EH (cell line): ENCODE results near the gene NKAIN2.

Source experiments
- DNase-seq: peaks from one replicate; pipeline ENCODE4 v3.0.0-alpha.2; 2015; ENCODE audit warnings: low read depth

The NKAIN2 gene

DNA sequence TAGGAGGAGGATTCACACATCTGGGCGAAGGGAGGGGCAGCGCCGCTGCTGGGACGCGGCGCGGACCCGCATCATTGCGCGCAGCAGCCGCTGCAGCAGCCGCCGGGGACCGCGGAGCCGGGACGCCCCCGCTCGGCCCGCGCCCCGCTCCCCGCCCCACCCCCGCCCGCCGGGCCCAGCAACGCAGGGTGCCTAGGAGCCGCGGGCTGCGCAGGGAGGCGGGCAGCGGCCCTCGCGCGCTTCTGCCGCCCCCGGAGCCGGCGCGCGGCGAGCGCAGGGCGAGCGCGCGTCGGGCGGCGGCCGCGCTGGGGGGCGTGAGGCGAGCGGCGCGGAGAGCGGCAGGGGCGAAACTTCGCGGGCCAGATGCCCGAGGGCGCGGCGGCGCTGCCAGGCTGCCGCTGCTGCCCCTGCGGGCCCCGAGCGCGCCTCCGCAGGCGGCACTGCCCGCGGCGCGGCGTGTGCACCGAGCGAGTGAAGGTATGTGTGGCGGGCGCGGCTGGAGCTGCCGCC lies at the start of gene NKAIN2:
TSS of gene NKAIN2 (plus strand) at position 362 of the 510 bp plus-strand sequence.
- no peak for DNase-seq

- DNase-seq: no peak
Measured at GRCh38 chr6:123759472-123759871, 44.2 kb upstream of the NKAIN2 start.

- DNase-seq: no peak
Measured at GRCh38 chr6:123763904-123764303, 39.8 kb upstream of the NKAIN2 start.

- no peak for DNase-seq
Measured at GRCh38 chr6:123764722-123765121, 38.9 kb upstream of the NKAIN2 start.

DNA sequence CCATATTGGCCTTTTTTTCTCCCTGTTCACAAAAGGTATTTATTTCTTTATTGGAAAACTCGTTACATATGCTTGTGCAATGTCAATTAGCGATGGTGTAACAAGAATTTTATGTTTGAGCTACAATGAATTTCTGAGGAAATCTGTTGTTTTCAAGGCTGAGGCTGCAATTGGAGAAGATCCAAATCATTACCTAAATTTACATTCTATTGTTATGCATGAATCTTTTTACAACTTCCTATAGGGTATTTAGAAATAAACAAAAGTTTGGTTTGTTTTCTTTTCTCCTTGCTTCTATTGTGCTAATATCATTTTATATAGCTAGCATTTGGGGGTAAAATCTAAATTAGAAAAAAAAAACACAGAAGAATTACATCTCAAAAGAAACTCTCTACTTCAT lies 34.7 kb upstream of the NKAIN2 start:
- DNase-seq: no peak

DNA sequence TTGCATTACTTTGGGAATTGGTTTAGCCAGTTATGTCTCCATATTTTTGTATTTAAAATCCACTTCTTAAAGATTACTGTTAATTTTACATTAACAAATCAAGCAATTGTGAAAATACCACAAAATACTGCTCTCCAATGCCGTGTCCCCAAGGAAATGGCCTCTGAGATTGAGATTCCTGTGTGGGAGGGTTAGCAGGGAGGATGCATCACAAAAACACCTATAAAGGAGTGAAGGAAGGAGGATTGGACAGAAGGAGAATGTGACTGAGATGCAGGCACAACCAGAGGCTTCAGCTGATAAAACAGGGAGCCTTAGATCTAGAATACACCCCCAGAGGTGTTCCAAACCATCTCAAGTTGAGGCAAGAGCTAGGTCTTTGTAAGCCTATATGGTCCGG lies 34.2 kb upstream of the NKAIN2 start:
- no peak for DNase-seq

DNA sequence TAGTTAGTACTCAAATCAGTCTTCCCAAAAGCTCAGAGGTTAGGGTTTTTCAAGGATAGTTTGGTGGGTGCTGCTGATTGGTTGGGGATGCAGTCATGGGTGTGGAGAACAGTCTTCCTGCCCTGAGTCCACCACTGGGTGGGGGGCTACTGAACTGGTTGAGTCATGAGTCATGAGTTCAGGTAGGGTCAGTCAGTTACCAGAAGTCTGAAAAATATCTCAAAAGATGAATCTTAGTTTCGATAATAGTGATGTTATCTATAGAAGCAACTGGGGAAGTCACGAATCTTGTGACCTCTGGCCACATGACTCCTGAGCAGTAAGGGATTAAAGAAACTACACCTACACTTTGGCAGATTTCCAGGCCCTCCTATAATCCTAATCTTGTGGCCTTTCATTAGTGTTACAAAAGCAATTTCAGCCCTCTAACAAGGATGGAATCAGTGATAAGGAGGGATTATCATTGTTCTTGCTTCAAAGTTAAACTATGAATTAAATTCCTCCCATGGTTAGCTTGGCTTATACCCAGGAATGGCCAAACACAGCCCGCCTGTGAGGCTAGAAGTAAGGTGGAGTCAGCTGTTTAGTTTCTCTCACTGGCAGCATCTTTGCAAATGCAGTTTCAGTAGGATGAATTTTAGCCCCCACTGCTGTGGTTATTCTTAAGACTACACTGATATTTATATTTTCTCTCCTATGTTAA lies 33.3 kb upstream of the NKAIN2 start:
- no peak for DNase-seq

DNA sequence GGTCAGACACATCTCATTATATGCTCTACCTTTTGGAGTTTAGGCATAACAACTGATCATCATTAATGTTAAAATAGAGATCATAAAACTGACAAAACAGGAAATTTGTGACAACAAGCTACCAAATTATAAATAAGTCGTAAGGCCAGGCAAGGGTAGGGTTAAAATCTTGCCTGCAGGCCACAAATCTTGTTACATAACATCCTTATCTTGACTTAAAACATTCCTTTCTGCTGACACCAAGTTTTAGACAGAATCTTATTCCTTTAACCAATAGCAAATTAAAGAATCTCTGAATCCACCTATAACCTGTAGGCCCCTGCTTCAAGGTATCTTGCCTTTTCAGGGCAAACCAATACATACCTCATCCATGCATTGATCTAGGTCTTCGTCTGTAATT lies 32.5 kb upstream of the NKAIN2 start:
- no peak for DNase-seq

DNA sequence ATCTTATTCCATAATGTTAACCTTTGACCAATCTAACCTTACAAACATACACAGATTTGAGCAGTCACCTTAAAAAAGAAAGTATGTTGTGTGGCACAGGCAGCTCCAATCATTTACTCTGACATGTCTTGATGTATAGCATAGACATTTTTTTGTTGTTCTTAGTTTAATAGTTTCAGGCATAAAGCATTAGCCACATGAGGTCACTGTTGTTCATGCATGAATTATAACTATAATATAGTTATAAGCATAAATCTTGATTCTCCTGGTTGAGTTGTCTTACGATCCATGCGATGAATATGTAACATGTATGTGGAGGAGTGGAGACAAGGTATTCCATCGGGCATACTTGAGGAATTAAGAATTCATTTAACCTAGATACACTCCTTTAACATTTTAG lies 26.1 kb upstream of the NKAIN2 start:
- no peak for DNase-seq

- DNase-seq: no peak
Measured at GRCh38 chr6:123780021-123780420, 23.6 kb upstream of the NKAIN2 start.

DNA sequence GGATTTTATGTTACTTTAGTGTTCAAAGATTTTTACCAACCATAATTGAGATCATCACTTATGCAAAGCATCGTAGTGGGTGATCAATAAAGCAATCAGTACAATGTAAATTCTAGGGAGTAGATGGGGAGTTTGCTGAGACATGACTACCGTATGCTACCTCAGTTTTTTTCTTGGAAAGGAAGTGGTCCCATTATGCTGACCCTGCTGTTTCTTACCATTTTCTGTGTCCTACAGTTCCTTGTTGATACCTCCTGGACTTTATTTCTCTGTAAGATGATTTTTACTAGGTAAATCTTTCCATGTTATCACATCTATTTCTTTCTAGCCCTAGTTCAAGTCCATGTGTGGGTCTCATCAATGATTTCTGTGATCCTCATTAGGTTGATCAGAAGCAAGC lies 19.3 kb upstream of the NKAIN2 start:
- DNase-seq: no peak

DNA sequence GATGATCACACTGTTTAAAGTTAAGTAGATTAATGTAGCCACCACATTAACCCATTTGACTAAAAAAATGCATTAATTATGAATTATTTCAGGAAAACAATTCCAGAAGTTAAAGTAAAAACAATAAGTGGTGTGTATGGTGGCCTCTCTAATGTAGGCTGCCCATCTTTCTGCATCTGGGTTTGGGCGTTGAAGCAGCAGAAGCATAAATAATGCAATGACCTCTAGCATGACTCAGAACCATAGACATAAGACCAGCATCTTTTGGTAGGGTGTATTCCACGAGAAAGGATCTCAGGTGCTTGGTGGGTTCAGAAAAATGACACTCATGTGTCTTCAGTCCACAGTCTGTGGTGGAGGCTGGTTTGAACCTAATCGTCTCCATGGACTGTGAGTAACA lies 18.6 kb upstream of the NKAIN2 start:
- DNase-seq: no peak

DNA sequence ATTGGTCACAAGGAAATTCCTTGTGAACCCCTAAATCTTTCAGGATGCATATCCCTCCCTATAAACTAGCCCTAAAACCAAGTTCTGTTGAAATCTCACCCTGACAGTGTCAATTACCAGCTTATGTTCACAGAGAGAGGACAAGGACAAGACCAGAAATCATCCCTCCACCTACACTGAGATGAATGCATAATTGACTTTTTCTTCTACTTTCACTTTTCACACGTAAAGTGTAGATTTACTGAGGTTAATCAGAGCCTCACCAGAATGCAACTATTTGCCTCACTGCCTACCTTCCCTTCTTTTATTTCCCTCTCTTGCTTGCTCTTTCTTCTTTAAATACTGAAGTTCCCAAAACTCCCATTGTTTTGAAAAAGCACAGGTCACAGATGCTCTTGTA lies 15.3 kb upstream of the NKAIN2 start:
- DNase-seq: no peak

DNA sequence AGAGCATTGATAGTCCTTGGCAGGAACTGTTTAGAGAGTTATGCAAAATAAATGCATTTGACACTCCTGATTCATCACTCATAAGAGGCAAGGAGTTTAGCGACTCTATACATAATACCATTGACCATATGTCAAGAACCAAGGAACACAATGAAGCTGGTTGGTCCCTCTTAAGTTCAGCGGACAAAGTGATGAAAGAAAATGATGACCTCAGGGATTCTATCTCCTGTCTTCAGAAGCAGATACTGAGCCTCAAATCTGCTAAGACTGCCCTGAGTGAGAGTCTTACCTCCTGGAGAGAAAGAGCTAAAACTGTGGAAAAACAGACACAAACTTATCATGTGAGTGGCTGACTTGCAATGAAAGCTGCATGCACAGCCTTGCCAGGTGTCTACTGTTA lies 9.5 kb upstream of the NKAIN2 start:
- no peak for DNase-seq

- no peak for DNase-seq
Measured at GRCh38 chr6:123794799-123795198, 8.9 kb upstream of the NKAIN2 start.

GRCh38 chr6:123801067-123801466 lies 2.6 kb upstream of the NKAIN2 start:
- no peak for DNase-seq

DNA sequence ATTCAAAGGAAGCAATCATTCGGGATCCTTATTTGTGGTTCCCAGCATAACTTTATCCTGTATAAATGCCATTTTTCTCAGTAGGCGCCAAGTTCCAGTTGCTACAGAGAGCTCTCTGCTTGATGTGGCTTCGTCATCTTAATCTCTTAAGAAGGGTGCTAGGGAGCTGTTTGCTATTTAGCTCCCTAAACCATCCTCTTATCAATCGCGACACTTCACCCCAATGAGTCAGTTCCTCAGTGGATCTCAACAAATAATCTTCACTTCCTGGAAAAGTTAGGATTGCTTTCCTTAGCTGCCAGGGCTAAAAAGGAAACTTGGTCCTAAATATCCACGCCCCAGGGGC lies 1.3 kb upstream of the NKAIN2 start:
- no peak for DNase-seq

DNA sequence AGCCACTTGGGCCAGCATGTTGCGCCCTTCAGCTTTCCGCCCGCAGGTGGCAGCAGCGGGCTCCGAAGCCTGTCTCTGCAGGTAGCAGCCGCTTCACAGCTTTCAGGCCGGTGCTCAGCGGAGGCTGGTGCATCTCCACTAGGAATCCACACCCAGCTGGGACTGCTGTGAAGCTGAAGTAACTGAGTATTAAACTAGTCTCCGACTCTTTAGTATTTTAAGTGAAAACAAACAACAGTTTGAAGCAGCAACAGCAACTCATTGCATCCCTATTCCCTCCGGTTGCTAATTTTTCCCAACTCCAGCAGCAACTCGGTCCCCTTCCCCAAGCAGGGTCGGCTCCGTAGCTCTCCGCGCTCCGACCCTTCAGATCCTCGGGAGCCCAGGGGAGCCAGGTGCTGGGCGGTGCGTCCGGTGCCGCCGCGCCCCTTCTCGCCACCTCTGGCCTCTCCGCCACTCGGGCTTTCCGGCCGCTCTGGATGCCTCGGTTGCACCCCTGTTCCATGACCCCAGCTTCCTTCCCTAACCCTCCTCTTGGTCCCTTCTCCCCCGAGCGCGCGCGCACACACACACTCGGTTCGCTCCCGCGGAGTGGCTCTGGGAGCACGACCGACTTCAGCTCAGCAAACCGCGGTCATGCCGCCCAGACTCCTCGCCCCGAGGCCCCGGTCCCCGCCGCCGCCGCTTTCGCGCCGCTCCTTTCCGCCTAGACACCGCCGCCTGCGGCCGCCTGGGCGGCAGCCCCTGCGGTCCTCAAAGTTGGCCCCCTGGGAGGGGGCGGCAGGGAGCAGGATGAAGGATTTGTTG lies 765 bp upstream of the NKAIN2 start:
- DNase-seq: peak; percentile 64

- no peak for DNase-seq
Measured at GRCh38 chr6:123804014-123804786, 535 bp downstream of the NKAIN2 start.

- DNase-seq: no peak
Measured at GRCh38 chr6:123804787-123805540, 1.3 kb downstream of the NKAIN2 start.

- no peak for DNase-seq
Measured at GRCh38 chr6:123805921-123806320, 2.3 kb downstream of the NKAIN2 start.

GRCh38 chr6:123806561-123806960 lies 2.9 kb downstream of the NKAIN2 start:
- DNase-seq: no peak
